Left ventricle myocardium inferior (tissue), 1 donor: ENCODE results near the gene AGFG1. TPM values are rescaled to one million over a fixed set of nuclear protein-coding genes. Genes with fewer than 3 reads are reported as not detected.
A peak's percentile ranks its signal among the peaks of the same experiment; 100 is the strongest.

ENCODE experiments used
- DNase-seq: peaks from one replicate; pipeline ENCODE4 v3.0.0-alpha.2; 2020
- H3K27ac ChIP-seq: fragments of 200-600 bp; replicated peaks from 2 replicates; pipeline ENCODE4 v1.8.0; 2021
- H3K27me3 ChIP-seq: fragments of 200-600 bp; 2 replicates; pipeline ENCODE4 v1.8.0; 2021; ENCODE audit warnings: low read depth
- H3K36me3 ChIP-seq: fragments of 200-600 bp; 2 replicates; pipeline ENCODE4 v1.8.0; 2021
- H3K4me1 ChIP-seq: fragments of 200-600 bp; 2 replicates; pipeline ENCODE4 v1.8.0; 2021
- H3K4me3 ChIP-seq: fragments of 200-600 bp; 2 replicates; pipeline ENCODE4 v1.8.0; 2021; ENCODE audit warnings: mild to moderate bottlenecking, moderate library complexity
- H3K9me3 ChIP-seq: fragments of 200-600 bp; replicated peaks from 2 replicates; pipeline ENCODE4 v1.8.0; 2021
- intact Hi-C: fragments of 100-400 bp; cut with micrococcal nuclease; formaldehyde crosslinking; loops from one replicate; pipeline ENCODE4 v1.11.0; 2022
- long read RNA-seq: library from polyadenylated mRNA; unstranded; transcript quantifications from one replicate; pipeline ENCODE4 v2.0.0, GENCODE V29; 2021
- total RNA-seq: library from RNA; stranded (reverse); fragmentation: NEBNext Ultra II Directional; extraction: Animal tissue kit (Norgen Biotek cat#: 25700); gene quantifications from one replicate; pipeline ENCODE4 v1.2.1, GENCODE V29; 2021
- TF ChIP-seq, protein P1 (sequence below): fragments of 200-600 bp; IDR thresholded peaks from 2 replicates; pipeline ENCODE4 v1.8.0; 2021; ENCODE audit warnings: antibody characterized with exemption, mild to moderate bottlenecking, borderline replicate concordance
- donor health status: DM: no; HTN: yes; CAD: no; lungs with severe emphysema.

AGFG1 gene, protein sequence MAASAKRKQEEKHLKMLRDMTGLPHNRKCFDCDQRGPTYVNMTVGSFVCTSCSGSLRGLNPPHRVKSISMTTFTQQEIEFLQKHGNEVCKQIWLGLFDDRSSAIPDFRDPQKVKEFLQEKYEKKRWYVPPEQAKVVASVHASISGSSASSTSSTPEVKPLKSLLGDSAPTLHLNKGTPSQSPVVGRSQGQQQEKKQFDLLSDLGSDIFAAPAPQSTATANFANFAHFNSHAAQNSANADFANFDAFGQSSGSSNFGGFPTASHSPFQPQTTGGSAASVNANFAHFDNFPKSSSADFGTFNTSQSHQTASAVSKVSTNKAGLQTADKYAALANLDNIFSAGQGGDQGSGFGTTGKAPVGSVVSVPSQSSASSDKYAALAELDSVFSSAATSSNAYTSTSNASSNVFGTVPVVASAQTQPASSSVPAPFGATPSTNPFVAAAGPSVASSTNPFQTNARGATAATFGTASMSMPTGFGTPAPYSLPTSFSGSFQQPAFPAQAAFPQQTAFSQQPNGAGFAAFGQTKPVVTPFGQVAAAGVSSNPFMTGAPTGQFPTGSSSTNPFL
- 50.4 TPM for total RNA-seq
- long read RNA-seq, full-length matches to known transcripts = 20 of 76 reads
- long read RNA-seq, partial matches to known transcripts = 3 of 76 reads
- long read RNA-seq, other reads (novel, unspliced or antisense) = 53 of 76 reads

DNA sequence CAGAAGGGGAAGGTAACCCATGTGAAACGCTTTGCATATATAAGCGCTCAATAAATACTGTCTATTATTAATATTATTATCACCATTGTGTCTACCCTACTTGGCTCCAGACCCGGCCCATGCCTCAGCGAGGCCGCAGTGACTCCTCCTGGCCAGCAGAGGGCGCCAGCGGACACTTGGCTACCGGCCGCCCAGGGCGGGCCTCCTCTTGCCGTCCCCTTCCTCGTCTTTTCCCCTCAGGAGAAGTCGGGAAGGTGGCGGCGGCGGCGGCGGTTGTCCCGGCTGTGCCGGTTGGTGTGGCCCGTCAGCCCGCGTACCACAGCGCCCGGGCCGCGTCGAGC is at the start of gene AGFG1:
AGFG1 (plus strand) TSS at position 233 of the 341 bp plus-strand sequence. CDS start 266 bp downstream, outside the sequence.
- intact Hi-C loops = no loop called here
- TF ChIP-seq, protein P1, sequence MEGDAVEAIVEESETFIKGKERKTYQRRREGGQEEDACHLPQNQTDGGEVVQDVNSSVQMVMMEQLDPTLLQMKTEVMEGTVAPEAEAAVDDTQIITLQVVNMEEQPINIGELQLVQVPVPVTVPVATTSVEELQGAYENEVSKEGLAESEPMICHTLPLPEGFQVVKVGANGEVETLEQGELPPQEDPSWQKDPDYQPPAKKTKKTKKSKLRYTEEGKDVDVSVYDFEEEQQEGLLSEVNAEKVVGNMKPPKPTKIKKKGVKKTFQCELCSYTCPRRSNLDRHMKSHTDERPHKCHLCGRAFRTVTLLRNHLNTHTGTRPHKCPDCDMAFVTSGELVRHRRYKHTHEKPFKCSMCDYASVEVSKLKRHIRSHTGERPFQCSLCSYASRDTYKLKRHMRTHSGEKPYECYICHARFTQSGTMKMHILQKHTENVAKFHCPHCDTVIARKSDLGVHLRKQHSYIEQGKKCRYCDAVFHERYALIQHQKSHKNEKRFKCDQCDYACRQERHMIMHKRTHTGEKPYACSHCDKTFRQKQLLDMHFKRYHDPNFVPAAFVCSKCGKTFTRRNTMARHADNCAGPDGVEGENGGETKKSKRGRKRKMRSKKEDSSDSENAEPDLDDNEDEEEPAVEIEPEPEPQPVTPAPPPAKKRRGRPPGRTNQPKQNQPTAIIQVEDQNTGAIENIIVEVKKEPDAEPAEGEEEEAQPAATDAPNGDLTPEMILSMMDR = peak; percentile 100
- peak within 1 kb of the TSS; percentile 92 for H3K4me3 ChIP-seq
- peaks cover 50% of the 10 kb centered on the region for H3K4me1 ChIP-seq
- H3K27me3 ChIP-seq = no peaks in the 10 kb centered on the region
- no peaks in the 10 kb centered on the region for H3K36me3 ChIP-seq
- peak; percentile 85 for DNase-seq
- H3K27ac ChIP-seq = peak within 1 kb of the TSS; percentile 85
- H3K9me3 ChIP-seq = no peaks in the 10 kb centered on the region

DNA sequence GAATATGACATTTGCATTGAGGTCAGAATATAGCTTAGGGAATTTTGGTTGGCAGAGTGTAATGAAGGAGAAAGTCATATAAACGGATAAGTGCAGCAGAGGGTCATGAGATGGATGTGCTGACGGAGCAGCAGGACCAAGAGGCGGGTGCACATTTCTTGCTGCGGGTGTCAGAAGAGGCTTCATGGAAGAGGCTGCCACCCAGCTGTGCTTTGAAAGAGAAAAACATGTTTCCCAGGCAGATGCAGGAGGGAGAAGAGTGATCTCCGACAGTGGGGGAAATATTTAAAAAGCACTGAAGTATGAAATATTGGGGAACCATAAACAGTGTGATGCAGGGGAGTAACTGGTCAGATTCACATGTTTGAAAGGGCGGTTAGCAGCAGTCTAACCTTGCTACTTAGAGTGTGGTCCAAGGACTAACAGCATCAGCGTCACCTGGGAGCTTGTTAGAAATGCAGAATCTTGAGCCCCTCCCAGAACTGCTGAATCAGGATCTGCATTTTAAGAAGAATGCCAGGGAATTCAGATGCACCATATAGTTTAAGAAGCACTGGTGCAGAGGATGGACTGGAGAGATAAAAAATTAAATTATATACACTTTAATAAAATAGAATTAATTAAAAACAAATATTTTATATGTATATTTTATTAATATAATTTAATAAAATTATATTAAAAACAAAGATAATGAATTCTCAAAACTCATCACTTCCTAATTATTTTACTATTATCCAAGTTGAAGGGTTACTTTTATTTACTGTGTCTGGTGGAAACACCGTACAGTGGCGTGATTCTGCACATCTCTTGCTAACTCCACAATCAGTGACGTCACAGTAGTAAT is 48.1 kb upstream of the AGFG1 start:
- DNase-seq = no peak
- Histone ChIP-seq H3K4me1 (no peaks in the 10 kb centered on the region), H3K27me3 (peaks cover 5% of the 10 kb centered on the region), H3K36me3 (no peaks in the 10 kb centered on the region), H3K4me3 (no peak overlapping the region), H3K27ac (no peak overlapping the region), H3K9me3 (no peaks in the 10 kb centered on the region)
- TF ChIP-seq, protein P1 = no peak
- intact Hi-C loops = no loop called here

DNA sequence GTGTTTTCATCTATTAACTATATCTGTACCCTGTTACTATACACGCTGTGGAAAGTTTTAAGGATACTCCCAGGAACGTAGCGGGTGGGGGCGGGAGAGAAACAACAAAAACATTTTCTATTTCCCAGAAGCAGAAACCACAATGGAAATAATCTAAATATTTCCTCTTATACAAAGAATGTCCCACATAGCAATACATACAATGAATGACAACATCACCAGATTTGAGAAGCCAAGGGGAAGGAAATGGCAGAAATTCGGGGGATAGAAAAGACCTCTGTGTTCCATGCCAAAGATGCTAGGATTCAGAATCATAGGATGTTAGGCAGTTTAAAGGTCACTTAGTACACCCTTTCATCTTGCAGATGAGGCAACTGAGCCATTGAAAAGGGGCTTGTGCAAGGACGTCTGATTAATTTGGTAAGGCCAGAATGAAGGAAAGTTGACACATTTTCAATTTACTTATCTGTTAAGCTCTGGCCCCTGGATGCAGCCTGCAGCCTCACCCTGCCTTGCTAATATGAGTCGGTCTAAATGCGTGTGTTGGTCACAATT is 43.1 kb upstream of the AGFG1 start:
- TF ChIP-seq, protein P1 = no peak
- Histone ChIP-seq H3K4me1 (no peaks in the 10 kb centered on the region), H3K27me3 (peaks cover 10% of the 10 kb centered on the region), H3K36me3 (no peaks in the 10 kb centered on the region), H3K4me3 (no peak overlapping the region), H3K27ac (no peak overlapping the region), H3K9me3 (peaks cover 14% of the 10 kb centered on the region)
- no peak for DNase-seq
- intact Hi-C loops = no loop called here

DNA sequence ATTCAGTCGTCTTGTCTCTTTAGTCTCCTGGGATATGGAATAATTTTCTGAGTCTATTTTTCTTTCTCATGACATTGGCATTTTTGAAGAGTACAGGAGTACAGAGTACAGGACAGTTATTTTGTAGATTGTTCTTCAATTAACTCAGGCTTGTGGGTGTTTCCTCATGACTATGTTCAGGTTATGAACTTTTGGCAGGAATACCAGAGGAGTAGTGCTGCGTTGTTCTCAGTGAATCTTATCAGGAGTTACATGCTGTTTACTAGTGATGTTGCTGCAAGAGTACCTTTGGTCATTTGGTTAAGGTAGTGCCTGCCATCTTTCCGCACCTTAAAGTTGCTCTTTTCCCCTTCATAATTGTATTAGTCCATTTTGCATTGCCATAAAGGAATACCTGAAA is 41.3 kb upstream of the AGFG1 start:
- Histone ChIP-seq H3K27me3 (peaks cover 10% of the 10 kb centered on the region), H3K4me3 (no peak overlapping the region), H3K4me1 (no peaks in the 10 kb centered on the region), H3K9me3 (peaks cover 19% of the 10 kb centered on the region), H3K27ac (no peak overlapping the region), H3K36me3 (no peaks in the 10 kb centered on the region)
- TF ChIP-seq, protein P1 = no peak
- DNase-seq = no peak
- intact Hi-C loops = no loop called here

DNA sequence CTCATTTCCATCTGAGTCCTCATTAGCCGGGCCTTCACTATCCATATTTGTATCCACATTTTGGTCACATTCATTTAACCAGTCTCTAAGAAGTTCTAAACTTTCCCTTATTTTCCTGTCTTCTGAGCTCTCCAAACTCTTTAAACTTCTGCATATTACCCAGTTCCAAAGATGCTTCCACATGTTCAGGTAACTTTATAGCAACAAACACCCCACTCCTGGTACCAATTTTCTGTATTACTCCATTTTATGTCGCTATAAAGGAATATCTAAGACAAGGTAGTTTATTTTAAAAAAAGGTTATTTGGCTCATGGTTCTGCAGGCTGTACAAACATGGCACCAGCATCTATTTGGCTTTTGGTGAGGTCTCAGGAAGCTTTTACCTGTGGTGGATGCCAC is 38.8 kb upstream of the AGFG1 start:
- Histone ChIP-seq H3K27me3 (peaks cover 10% of the 10 kb centered on the region), H3K4me3 (no peak overlapping the region), H3K36me3 (no peaks in the 10 kb centered on the region), H3K9me3 (peaks cover 19% of the 10 kb centered on the region), H3K4me1 (no peaks in the 10 kb centered on the region), H3K27ac (no peak overlapping the region)
- TF ChIP-seq, protein P1 = no peak
- intact Hi-C loops = no loop called here
- no peak for DNase-seq
